NT2/D1 (cell line): ENCODE data around the gene THOP1.

Experiments used
- DNase-seq: peaks from one replicate; pipeline ENCODE4 v3.0.0-alpha.2; 2011; ENCODE audit warnings: low read depth, low spot score
- H3K27me3 ChIP-seq: 2 replicates; pipeline ENCODE4 v1.6.0; 2011; ENCODE audit warnings: mild to moderate bottlenecking; ENCODE audit not compliant: insufficient read length, insufficient read depth
- H3K36me3 ChIP-seq: 2 replicates; pipeline ENCODE4 v1.6.1; 2011; ENCODE audit warnings: mild to moderate bottlenecking, low read length, mixed read lengths; ENCODE audit not compliant: insufficient read depth, insufficient read length
- H3K4me1 ChIP-seq: 2 replicates; pipeline ENCODE4 v1.5.1; 2011; ENCODE audit not compliant: insufficient read depth, insufficient read length
- H3K4me3 ChIP-seq: 2 replicates; pipeline ENCODE4 v1.5.1; 2011; ENCODE audit warnings: low read depth; ENCODE audit not compliant: insufficient read length
- H3K9ac ChIP-seq: 2 replicates; pipeline ENCODE4 v1.6.0; 2011; ENCODE audit warnings: low read depth; ENCODE audit not compliant: insufficient read length
- H3K9me3 ChIP-seq: 2 replicates; pipeline ENCODE4 v1.5.1; 2011; ENCODE audit warnings: mild to moderate bottlenecking, low read length; ENCODE audit not compliant: insufficient read depth
- SUZ12 ChIP-seq: IDR thresholded peaks from 2 replicates; pipeline ENCODE4 v1.6.1; 2011; ENCODE audit not compliant: insufficient read length, insufficient read depth; ENCODE audit errors: extremely low read depth
- YY1 ChIP-seq: IDR thresholded peaks from 2 replicates; pipeline ENCODE4 v1.6.1; 2011; ENCODE audit not compliant: insufficient read length, insufficient read depth
- ZNF274 ChIP-seq: IDR thresholded peaks from 2 replicates; pipeline ENCODE4 v1.6.1; 2011; ENCODE audit warnings: mild to moderate bottlenecking, low read depth, low read length

Gene THOP1

DNA sequence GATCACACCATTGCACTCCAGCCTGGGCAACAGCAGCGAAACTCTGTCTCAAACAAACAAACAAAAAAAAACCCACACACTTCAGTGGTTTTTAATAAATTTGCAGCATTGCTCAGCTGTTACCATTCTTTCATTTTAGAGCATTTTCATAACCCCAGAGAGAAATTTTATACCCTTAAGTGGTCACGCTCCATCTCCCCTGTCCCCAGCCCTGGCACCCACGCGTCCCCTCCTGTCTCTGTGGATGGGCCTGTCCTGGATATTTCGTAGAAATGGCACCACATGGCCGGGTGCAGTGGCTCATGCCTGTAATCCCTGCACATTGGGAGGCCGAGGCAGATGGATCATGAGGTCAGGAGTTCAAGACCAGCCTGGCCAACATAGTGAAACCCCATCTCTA lies 7.8 kb downstream of the THOP1 start:
- H3K4me1 ChIP-seq: peaks cover 19% of the 10 kb centered on the region

DNA sequence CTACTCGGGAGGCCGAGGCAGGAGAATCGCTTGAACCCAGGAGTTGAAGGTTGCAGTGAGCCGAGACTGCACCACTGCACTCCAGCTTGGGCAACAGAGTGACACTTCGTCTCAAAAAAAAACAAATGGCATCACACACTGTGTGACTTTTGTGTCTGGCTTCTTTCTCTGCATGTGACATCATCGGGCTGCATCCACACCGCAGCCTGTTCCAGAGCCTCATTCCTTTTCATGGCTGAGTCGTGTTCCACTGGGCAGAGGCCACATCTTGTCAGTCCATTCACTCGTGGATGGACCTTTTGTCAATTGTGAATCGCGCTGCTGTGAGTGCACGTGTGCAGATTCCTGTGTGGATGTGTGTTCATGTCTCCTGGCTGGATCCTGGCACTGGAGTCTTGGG lies 8.3 kb downstream of the THOP1 start:
- no peak for DNase-seq
- Histone ChIP-seq H3K27me3 (no peaks in the 10 kb centered on the region), H3K4me1 (peaks cover 17% of the 10 kb centered on the region), H3K4me3 (no peak overlapping the region), H3K9ac (no peak overlapping the region), H3K9me3 (no peaks in the 10 kb centered on the region), H3K36me3 (peaks cover 96% of the 10 kb centered on the region)
- TF ChIP-seq SUZ12 (no peak), ZNF274 (no peak), YY1 (no peak)

More for the DNA sequence above, 7.8 kb downstream of the THOP1 start:
- H3K4me3 ChIP-seq: no peak overlapping the region
- H3K36me3 ChIP-seq: peaks cover 96% of the 10 kb centered on the region
- no peaks in the 10 kb centered on the region for H3K9me3 ChIP-seq
- no peak overlapping the region for H3K9ac ChIP-seq
- TF ChIP-seq SUZ12: no peak
- no peak for TF ChIP-seq YY1
- TF ChIP-seq ZNF274: no peak
- no peaks in the 10 kb centered on the region for H3K27me3 ChIP-seq
- DNase-seq: no peak

DNA sequence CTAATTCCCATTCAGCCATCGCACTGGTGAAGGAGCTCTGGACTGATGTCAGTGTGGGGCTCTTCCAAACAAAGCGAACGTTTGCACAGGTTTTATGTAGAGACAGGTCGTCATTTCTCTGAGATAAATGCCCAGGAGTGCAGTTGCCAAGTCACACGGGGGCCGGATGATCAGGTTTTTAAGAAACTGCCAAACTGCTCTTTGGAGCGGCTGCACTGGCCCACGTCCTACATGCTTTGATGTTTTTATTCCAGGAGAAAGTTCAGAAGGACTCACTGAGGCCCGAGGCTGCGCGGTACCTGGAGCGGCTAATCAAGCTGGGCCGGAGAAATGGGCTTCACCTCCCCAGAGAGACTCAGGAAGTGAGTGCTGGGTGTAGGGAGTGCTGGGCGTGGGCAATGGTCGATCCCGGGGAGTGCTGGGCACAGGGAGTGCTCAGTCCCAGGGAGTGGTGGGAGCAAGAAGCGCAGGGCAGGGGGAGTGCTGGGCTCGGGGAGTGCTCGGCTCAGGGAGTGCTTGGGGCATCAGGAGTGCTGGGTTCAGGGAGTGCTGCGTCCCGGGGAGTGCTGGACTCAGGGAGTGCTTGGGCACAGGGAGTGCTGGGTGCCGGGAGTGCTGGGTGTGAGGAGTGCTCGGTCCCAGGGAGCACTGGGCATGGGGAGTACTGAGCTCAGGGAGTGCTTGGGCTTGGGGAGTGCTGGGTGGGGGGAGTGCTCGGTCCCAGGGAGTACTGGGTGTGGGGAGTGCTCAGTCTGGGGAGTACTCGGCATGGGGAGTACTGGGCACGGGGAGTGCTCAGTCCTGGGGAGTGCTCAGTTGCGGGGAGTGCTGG lies 10.7 kb downstream of the THOP1 start:
- H3K9me3 ChIP-seq: no peaks in the 10 kb centered on the region
- no peak for TF ChIP-seq YY1
- TF ChIP-seq SUZ12: no peak
- no peak for TF ChIP-seq ZNF274
- DNase-seq: no peak
- no peak overlapping the region for H3K4me3 ChIP-seq
- H3K9ac ChIP-seq: no peak overlapping the region
- H3K4me1 ChIP-seq: peaks cover 15% of the 10 kb centered on the region
- peaks cover 97% of the 10 kb centered on the region for H3K36me3 ChIP-seq
- no peaks in the 10 kb centered on the region for H3K27me3 ChIP-seq

DNA sequence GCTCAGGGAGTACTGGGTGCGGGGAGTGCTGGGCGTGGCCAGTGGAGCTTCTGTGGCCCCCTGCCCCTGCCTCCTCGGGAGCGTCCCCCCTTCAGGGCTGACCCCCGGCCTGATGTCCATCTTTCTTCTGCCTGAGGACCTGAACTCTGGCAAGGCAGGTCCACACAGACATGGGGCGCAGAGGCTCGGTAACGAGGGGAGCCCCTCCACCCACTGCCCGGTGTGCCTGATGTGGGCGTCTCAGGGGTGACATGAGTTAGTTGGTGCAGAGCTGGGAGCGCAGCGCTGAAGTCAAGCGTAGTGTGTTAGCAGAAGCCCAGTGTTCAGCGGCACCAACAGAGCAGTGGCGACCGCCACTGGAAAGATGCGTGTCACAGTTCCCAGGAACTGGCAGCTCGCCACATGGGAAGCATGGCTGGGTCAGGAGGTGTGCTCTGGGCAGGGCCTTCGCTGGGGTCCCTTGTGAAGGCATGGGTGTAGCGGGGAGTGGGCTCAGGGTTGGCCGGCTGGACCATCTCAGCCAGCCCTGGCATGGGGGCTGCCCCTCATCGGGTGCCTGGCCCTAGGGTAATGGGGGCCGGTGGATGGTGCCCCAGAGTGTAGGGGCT lies 11.5 kb downstream of the THOP1 start:
- Histone ChIP-seq H3K9me3 (no peaks in the 10 kb centered on the region), H3K27me3 (no peaks in the 10 kb centered on the region), H3K9ac (no peak overlapping the region), H3K4me1 (peaks cover 14% of the 10 kb centered on the region), H3K36me3 (peaks cover 97% of the 10 kb centered on the region), H3K4me3 (no peak overlapping the region)
- TF ChIP-seq SUZ12 (no peak), YY1 (no peak), ZNF274 (no peak)
- DNase-seq: no peak

DNA sequence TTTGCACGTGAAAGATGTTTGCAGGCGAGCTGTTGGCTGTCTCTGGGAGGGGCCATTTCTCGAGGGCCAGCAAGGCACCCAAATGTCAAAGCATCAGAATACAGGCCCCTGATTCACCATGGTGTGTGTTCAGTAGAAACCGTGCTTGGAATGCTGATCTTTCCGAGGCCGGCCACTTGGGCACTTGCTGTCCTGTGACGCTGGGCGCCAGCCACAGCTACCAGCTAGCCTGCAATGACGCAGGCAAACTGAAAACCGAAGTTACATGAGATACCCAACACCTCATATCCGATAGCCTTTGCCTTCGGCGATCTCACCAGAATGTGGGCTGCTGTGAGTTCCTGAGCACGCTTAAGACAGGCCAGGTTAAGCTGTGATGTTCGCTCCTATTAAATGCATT lies 12.0 kb downstream of the THOP1 start:
- H3K9ac ChIP-seq: no peak overlapping the region
- no peaks in the 10 kb centered on the region for H3K27me3 ChIP-seq
- DNase-seq: no peak
- TF ChIP-seq YY1: no peak
- TF ChIP-seq ZNF274: no peak
- TF ChIP-seq SUZ12: no peak
- H3K9me3 ChIP-seq: no peaks in the 10 kb centered on the region
- H3K4me1 ChIP-seq: peaks cover 14% of the 10 kb centered on the region
- no peak overlapping the region for H3K4me3 ChIP-seq
- peaks cover 94% of the 10 kb centered on the region for H3K36me3 ChIP-seq

DNA sequence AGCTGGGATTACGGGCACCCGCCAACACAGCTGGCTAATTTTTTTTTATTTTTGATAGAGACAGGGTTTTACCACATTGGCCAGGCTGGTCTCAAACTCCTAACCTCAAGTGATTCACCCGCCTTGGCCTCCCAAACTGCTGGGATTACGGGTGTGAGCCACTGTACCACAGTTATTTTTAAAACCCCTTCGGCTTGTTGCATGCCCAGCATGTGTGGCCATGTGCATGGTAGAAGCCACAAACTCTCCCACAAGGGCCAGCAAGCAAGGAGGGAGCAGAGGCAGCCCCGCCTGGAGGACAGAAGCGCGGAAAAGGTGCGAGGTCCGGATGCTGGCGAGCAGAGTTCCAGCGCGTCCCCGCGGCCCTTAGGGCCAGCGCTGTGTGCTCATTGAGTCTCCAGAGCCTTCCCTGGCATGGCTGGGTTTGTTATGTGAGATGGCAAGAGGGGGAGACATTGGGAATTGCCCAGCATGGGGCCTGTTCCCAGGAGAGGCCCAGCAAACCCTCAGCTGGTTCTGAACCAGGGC lies 12.9 kb downstream of the THOP1 start:
- Histone ChIP-seq H3K9me3 (no peaks in the 10 kb centered on the region), H3K36me3 (peaks cover 96% of the 10 kb centered on the region), H3K27me3 (no peaks in the 10 kb centered on the region), H3K4me1 (peaks cover 14% of the 10 kb centered on the region), H3K9ac (no peak overlapping the region), H3K4me3 (no peak overlapping the region)
- TF ChIP-seq YY1: no peak
- no peak for TF ChIP-seq ZNF274
- TF ChIP-seq SUZ12: no peak
- no peak for DNase-seq

DNA sequence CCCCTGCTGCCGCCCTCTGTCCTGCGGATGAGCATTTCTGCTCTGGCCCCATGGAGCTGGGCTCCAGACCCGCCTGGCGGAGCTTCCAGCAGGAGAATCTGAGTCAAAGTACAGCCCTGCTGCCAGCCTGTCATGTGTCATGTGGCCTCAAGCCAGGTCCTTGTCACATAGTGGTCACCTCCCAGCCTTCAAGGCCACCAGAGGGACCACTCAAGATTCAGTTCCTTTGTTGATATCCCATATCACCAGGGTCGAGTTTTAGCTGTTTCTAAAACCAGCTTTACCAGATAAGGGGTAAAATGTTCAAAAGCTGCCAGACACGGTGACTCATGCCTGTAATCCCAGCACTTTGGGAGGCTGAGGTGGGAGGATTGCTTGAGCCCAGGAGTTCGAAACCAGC lies 13.4 kb downstream of the THOP1 start:
- Histone ChIP-seq H3K4me3 (no peak overlapping the region), H3K9ac (no peak overlapping the region), H3K4me1 (peaks cover 14% of the 10 kb centered on the region), H3K9me3 (no peaks in the 10 kb centered on the region), H3K27me3 (no peaks in the 10 kb centered on the region), H3K36me3 (peaks cover 96% of the 10 kb centered on the region)
- TF ChIP-seq SUZ12: no peak
- DNase-seq: no peak
